OCI-LY1 (cell line): Measurements from ENCODE around the gene CYB5RL.

Experiments used
- EZH2 ChIP-seq: fragments of 200-600 bp; sonication (generic), shearing (Covaris generic); IDR thresholded peaks from 2 replicates; pipeline ENCODE4 v1.8.0; 2017; ENCODE audit warnings: borderline replicate concordance, mixed run types, mild to moderate bottlenecking, antibody characterized with exemption, low read length, moderate library complexity, mixed read lengths
- TF ChIP-seq, protein P1 (sequence below): fragments of 200-600 bp; sonication (generic), shearing (Covaris generic); IDR thresholded peaks from 2 replicates; pipeline ENCODE4 v1.5.1; 2017; ENCODE audit warnings: mild to moderate bottlenecking, antibody characterized with exemption, low read length, moderate library complexity, mixed read lengths

DNA sequence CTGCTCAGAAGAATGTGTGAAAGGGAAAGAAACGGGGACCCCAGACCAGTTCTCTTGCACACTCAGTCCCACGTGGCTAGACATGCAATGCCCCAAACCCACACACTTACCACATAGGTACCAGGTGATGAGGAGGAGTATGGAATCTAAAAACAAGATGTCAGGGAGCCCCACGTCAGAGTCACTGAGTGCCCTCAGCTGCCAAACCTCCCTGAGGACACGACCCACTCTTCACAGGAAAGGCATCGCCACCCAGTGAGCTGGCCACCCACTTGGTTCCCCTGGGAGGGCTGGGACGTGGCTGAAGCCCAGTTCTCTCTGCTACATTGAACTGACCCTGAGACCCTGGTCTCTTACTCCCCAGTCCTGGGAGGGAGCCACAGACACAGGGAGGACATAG lies 41.5 kb upstream of the CYB5RL start:
- TF ChIP-seq, protein P1, sequence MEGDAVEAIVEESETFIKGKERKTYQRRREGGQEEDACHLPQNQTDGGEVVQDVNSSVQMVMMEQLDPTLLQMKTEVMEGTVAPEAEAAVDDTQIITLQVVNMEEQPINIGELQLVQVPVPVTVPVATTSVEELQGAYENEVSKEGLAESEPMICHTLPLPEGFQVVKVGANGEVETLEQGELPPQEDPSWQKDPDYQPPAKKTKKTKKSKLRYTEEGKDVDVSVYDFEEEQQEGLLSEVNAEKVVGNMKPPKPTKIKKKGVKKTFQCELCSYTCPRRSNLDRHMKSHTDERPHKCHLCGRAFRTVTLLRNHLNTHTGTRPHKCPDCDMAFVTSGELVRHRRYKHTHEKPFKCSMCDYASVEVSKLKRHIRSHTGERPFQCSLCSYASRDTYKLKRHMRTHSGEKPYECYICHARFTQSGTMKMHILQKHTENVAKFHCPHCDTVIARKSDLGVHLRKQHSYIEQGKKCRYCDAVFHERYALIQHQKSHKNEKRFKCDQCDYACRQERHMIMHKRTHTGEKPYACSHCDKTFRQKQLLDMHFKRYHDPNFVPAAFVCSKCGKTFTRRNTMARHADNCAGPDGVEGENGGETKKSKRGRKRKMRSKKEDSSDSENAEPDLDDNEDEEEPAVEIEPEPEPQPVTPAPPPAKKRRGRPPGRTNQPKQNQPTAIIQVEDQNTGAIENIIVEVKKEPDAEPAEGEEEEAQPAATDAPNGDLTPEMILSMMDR, result no peak
- no peak for TF ChIP-seq EZH2
